ENCODE results near the gene CD300A.
"Not testable (repeated sequence)": the region's sequence is repeated elsewhere in the genome, so short reads cannot be mapped to it uniquely, and the experiment has no call there.

The CD300A gene

GRCh38 chr17:74485022-74485743 lies 18.7 kb downstream of the CD300A start:
- Histone ChIP-seq H3K27me3 (ENCODE audit: insufficient read depth, low read length) (no peaks in the 10 kb centered on the region), H3K27ac (ENCODE audit: low read depth, low read length) (no peak overlapping the region), H3K36me3 (ENCODE audit: insufficient read depth, low read length) (no peaks in the 10 kb centered on the region), H3K4me3 (ENCODE audit: low read length) (no peak overlapping the region), H3K9ac (ENCODE audit: low read depth, low read length) (no peak overlapping the region), H3K4me1 (ENCODE audit: insufficient read depth, low read length) (no peaks in the 10 kb centered on the region), H3K9me3 (ENCODE audit: insufficient read depth, low read depth, low read length) (0 out of 2 replicates have a peak, but pooled peaks cover 2% of the 10 kb centered on the region)
- 88% methylated on average over 9 of the region's 9 CpGs for WGBS

GRCh38 chr17:74485841-74486240 lies 19.4 kb downstream of the CD300A start:
- no peak overlapping the region for H3K4me3 ChIP-seq (ENCODE audit: low read length)
- no peaks in the 10 kb centered on the region for H3K36me3 ChIP-seq (ENCODE audit: insufficient read depth, low read length)
- H3K4me1 ChIP-seq (ENCODE audit: insufficient read depth, low read length) = no peaks in the 10 kb centered on the region
- H3K27me3 ChIP-seq (ENCODE audit: insufficient read depth, low read length) = no peaks in the 10 kb centered on the region
- H3K27ac ChIP-seq (ENCODE audit: low read depth, low read length) = no peak overlapping the region
- no peak overlapping the region for H3K9ac ChIP-seq (ENCODE audit: low read depth, low read length)
- H3K9me3 ChIP-seq (ENCODE audit: insufficient read depth, low read depth, low read length) = 0 out of 2 replicates have a peak, but pooled peaks cover 2% of the 10 kb centered on the region
- WGBS = 95% methylated on average over 5 of the region's 5 CpGs

GRCh38 chr17:74488276-74488675 lies 21.8 kb downstream of the CD300A start:
- H3K9ac ChIP-seq (ENCODE audit: low read depth, low read length); H3K36me3 ChIP-seq (ENCODE audit: insufficient read depth, low read length); H3K27ac ChIP-seq (ENCODE audit: low read depth, low read length); H3K9me3 ChIP-seq (ENCODE audit: insufficient read depth, low read depth, low read length); H3K27me3 ChIP-seq (ENCODE audit: insufficient read depth, low read length); H3K4me1 ChIP-seq (ENCODE audit: insufficient read depth, low read length); H3K4me3 ChIP-seq (ENCODE audit: low read length): not testable (repeated sequence)
- 91% methylated on average over 4 of the region's 4 CpGs for WGBS

- H3K27me3 ChIP-seq (ENCODE audit: insufficient read depth, low read length) = no peaks in the 10 kb centered on the region
- H3K36me3 ChIP-seq (ENCODE audit: insufficient read depth, low read length) = no peaks in the 10 kb centered on the region
- H3K9me3 ChIP-seq (ENCODE audit: insufficient read depth, low read depth, low read length) = 0 out of 2 replicates have a peak, but pooled peaks cover 2% of the 10 kb centered on the region
- WGBS = 92% methylated on average over 9 of the region's 9 CpGs
- H3K4me3 ChIP-seq (ENCODE audit: low read length) = no peak overlapping the region
- H3K27ac ChIP-seq (ENCODE audit: low read depth, low read length) = no peak overlapping the region
- no peak overlapping the region for H3K9ac ChIP-seq (ENCODE audit: low read depth, low read length)
- no peaks in the 10 kb centered on the region for H3K4me1 ChIP-seq (ENCODE audit: insufficient read depth, low read length)
These were observed 24.3 kb downstream of the CD300A start for GRCh38 chr17:74490716-74491115.

- Histone ChIP-seq H3K27me3 (ENCODE audit: insufficient read depth, low read length) (no peaks in the 10 kb centered on the region), H3K9ac (ENCODE audit: low read depth, low read length) (no peak overlapping the region), H3K4me3 (ENCODE audit: low read length) (no peak overlapping the region), H3K9me3 (ENCODE audit: insufficient read depth, low read depth, low read length) (0 out of 2 replicates have a peak, but pooled peaks cover 2% of the 10 kb centered on the region), H3K36me3 (ENCODE audit: insufficient read depth, low read length) (no peaks in the 10 kb centered on the region), H3K27ac (ENCODE audit: low read depth, low read length) (no peak overlapping the region), H3K4me1 (ENCODE audit: insufficient read depth, low read length) (no peaks in the 10 kb centered on the region)
- 96% methylated on average over 7 of the region's 7 CpGs for WGBS
These were observed 25.2 kb downstream of the CD300A start for GRCh38 chr17:74491626-74492025.

GRCh38 chr17:74493331-74493833 lies 26.9 kb downstream of the CD300A start:
- H3K4me1 ChIP-seq (ENCODE audit: insufficient read depth, low read length) = no peaks in the 10 kb centered on the region
- H3K27ac ChIP-seq (ENCODE audit: low read depth, low read length) = no peak overlapping the region
- no peaks in the 10 kb centered on the region for H3K36me3 ChIP-seq (ENCODE audit: insufficient read depth, low read length)
- H3K9ac ChIP-seq (ENCODE audit: low read depth, low read length) = no peak overlapping the region
- H3K4me3 ChIP-seq (ENCODE audit: low read length) = no peak overlapping the region
- no peaks in the 10 kb centered on the region for H3K9me3 ChIP-seq (ENCODE audit: insufficient read depth, low read depth, low read length)
- 49% methylated on average over 11 of the region's 11 CpGs for WGBS
- no peaks in the 10 kb centered on the region for H3K27me3 ChIP-seq (ENCODE audit: insufficient read depth, low read length)

- H3K4me3 ChIP-seq (ENCODE audit: low read length) = no peak overlapping the region
- H3K9ac ChIP-seq (ENCODE audit: low read depth, low read length) = no peak overlapping the region
- no peaks in the 10 kb centered on the region for H3K36me3 ChIP-seq (ENCODE audit: insufficient read depth, low read length)
- no peaks in the 10 kb centered on the region for H3K27me3 ChIP-seq (ENCODE audit: insufficient read depth, low read length)
- no peak overlapping the region for H3K27ac ChIP-seq (ENCODE audit: low read depth, low read length)
- no peaks in the 10 kb centered on the region for H3K4me1 ChIP-seq (ENCODE audit: insufficient read depth, low read length)
- H3K9me3 ChIP-seq (ENCODE audit: insufficient read depth, low read depth, low read length) = no peaks in the 10 kb centered on the region
- 89% methylated on average over 5 of the region's 5 CpGs for WGBS
These were observed 31.0 kb downstream of the CD300A start for GRCh38 chr17:74497471-74497870.

- no peak overlapping the region for H3K4me3 ChIP-seq (ENCODE audit: low read length)
- no peak overlapping the region for H3K9ac ChIP-seq (ENCODE audit: low read depth, low read length)
- no peak overlapping the region for H3K27ac ChIP-seq (ENCODE audit: low read depth, low read length)
- H3K4me1 ChIP-seq (ENCODE audit: insufficient read depth, low read length) = no peaks in the 10 kb centered on the region
- H3K36me3 ChIP-seq (ENCODE audit: insufficient read depth, low read length) = no peaks in the 10 kb centered on the region
- no peaks in the 10 kb centered on the region for H3K9me3 ChIP-seq (ENCODE audit: insufficient read depth, low read depth, low read length)
- H3K27me3 ChIP-seq (ENCODE audit: insufficient read depth, low read length) = no peaks in the 10 kb centered on the region
- 91% methylated on average over 3 of the region's 3 CpGs for WGBS
These were observed 33.6 kb downstream of the CD300A start for GRCh38 chr17:74499992-74500391.

- Histone ChIP-seq H3K4me1 (ENCODE audit: insufficient read depth, low read length) (no peaks in the 10 kb centered on the region), H3K27me3 (ENCODE audit: insufficient read depth, low read length) (no peaks in the 10 kb centered on the region), H3K9me3 (ENCODE audit: insufficient read depth, low read depth, low read length) (no peaks in the 10 kb centered on the region), H3K27ac (ENCODE audit: low read depth, low read length) (no peak overlapping the region), H3K9ac (ENCODE audit: low read depth, low read length) (no peak overlapping the region), H3K36me3 (ENCODE audit: insufficient read depth, low read length) (no peaks in the 10 kb centered on the region), H3K4me3 (ENCODE audit: low read length) (no peak overlapping the region)
- WGBS = 92% methylated on average over 6 of the region's 6 CpGs
These were observed 36.4 kb downstream of the CD300A start for GRCh38 chr17:74502861-74503260.

GRCh38 chr17:74503949-74504348 lies 37.5 kb downstream of the CD300A start:
- H3K36me3 ChIP-seq (ENCODE audit: insufficient read depth, low read length); H3K27ac ChIP-seq (ENCODE audit: low read depth, low read length); H3K4me1 ChIP-seq (ENCODE audit: insufficient read depth, low read length); H3K27me3 ChIP-seq (ENCODE audit: insufficient read depth, low read length); H3K4me3 ChIP-seq (ENCODE audit: low read length); H3K9ac ChIP-seq (ENCODE audit: low read depth, low read length); H3K9me3 ChIP-seq (ENCODE audit: insufficient read depth, low read depth, low read length): not testable (repeated sequence)
- 96% methylated on average over 5 of the region's 5 CpGs for WGBS

GRCh38 chr17:74508156-74508555 lies 41.7 kb downstream of the CD300A start:
- no peak overlapping the region for H3K9ac ChIP-seq (ENCODE audit: low read depth, low read length)

GRCh38 chr17:74512036-74512435 lies 45.6 kb downstream of the CD300A start:
- Histone ChIP-seq H3K36me3 (ENCODE audit: insufficient read depth, low read length) (no peaks in the 10 kb centered on the region), H3K9ac (ENCODE audit: low read depth, low read length) (no peak overlapping the region), H3K4me1 (ENCODE audit: insufficient read depth, low read length) (no peaks in the 10 kb centered on the region), H3K4me3 (ENCODE audit: low read length) (no peak overlapping the region), H3K27me3 (ENCODE audit: insufficient read depth, low read length) (no peaks in the 10 kb centered on the region), H3K27ac (ENCODE audit: low read depth, low read length) (no peak overlapping the region), H3K9me3 (ENCODE audit: insufficient read depth, low read depth, low read length) (peaks cover 13% of the 10 kb centered on the region)
- WGBS = 90% methylated on average over 2 of the region's 2 CpGs

More at GRCh38 chr17:74508156-74508555, 41.7 kb downstream of the CD300A start:
- no peaks in the 10 kb centered on the region for H3K9me3 ChIP-seq (ENCODE audit: insufficient read depth, low read depth, low read length)
- H3K27ac ChIP-seq (ENCODE audit: low read depth, low read length) = no peak overlapping the region
- no peaks in the 10 kb centered on the region for H3K36me3 ChIP-seq (ENCODE audit: insufficient read depth, low read length)
- no peaks in the 10 kb centered on the region for H3K27me3 ChIP-seq (ENCODE audit: insufficient read depth, low read length)
- no peaks in the 10 kb centered on the region for H3K4me1 ChIP-seq (ENCODE audit: insufficient read depth, low read length)
- H3K4me3 ChIP-seq (ENCODE audit: low read length) = no peak overlapping the region
